Panc1 (cell line): Measurements from ENCODE around the gene HSPA12A.

Experiments used
- POLR2AphosphoS5 ChIP-seq: IDR thresholded peaks from 2 replicates; pipeline ENCODE4 v1.6.1; 2012; ENCODE audit warnings: mild to moderate bottlenecking, low read depth, low read length, moderate library complexity
- REST ChIP-seq, 2 experiments: IDR thresholded peaks; 2 replicates each; pipeline ENCODE4 v1.6.1; 2011 to 2012; ENCODE audit warnings: low read depth in 2 of 2, control low read depth in 1 of 2, low read length in 1 of 2, mild to moderate bottlenecking in 1 of 2, moderate library complexity in 1 of 2; ENCODE audit not compliant: insufficient read depth in 1 of 2
- TF ChIP-seq, protein P1 (sequence below): fragments of 450-650 bp; IDR thresholded peaks from 2 replicates; pipeline ENCODE4 v1.5.1; 2017; ENCODE audit warnings: mild to moderate bottlenecking

DNA sequence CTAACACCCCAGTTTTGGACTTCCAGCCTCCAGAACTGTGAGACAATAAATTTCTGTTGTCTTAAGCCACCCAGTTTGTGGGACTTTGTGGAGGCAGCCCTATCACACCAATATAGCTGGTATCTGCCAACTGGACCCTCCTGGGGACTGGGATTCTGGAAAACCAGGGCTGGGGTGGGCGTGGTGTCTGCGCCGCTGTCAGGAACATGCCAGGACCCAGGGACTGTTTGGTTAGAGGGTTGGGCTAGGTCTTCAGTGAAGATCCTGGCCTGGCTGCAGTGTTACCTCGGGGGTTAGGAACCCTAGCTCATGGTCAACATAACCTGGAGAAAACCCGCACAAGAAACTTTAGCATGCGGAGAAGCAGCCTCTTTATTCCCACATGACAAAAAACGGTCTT lies 79.0 kb downstream of the HSPA12A start:
- no peak for TF ChIP-seq POLR2AphosphoS5
- TF ChIP-seq, protein P1, sequence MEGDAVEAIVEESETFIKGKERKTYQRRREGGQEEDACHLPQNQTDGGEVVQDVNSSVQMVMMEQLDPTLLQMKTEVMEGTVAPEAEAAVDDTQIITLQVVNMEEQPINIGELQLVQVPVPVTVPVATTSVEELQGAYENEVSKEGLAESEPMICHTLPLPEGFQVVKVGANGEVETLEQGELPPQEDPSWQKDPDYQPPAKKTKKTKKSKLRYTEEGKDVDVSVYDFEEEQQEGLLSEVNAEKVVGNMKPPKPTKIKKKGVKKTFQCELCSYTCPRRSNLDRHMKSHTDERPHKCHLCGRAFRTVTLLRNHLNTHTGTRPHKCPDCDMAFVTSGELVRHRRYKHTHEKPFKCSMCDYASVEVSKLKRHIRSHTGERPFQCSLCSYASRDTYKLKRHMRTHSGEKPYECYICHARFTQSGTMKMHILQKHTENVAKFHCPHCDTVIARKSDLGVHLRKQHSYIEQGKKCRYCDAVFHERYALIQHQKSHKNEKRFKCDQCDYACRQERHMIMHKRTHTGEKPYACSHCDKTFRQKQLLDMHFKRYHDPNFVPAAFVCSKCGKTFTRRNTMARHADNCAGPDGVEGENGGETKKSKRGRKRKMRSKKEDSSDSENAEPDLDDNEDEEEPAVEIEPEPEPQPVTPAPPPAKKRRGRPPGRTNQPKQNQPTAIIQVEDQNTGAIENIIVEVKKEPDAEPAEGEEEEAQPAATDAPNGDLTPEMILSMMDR = no peak
- TF ChIP-seq REST (IDR thresholded peaks at IDR 0.05; ENCODE audit: insufficient read depth in 1 of 2, low read depth in 2 of 2, low read length in 1 of 2) = no peak
